GM19438 (cell line): ENCODE measurements around the gene AOPEP.

ENCODE experiments used
- ATAC-seq: cut with Tn5 transposase; IDR thresholded peaks from one replicate; pipeline ENCODE4 v1.9.1; 2021; ENCODE audit warnings: low read depth; ENCODE audit not compliant: unreplicated experiment

AOPEP gene

DNA sequence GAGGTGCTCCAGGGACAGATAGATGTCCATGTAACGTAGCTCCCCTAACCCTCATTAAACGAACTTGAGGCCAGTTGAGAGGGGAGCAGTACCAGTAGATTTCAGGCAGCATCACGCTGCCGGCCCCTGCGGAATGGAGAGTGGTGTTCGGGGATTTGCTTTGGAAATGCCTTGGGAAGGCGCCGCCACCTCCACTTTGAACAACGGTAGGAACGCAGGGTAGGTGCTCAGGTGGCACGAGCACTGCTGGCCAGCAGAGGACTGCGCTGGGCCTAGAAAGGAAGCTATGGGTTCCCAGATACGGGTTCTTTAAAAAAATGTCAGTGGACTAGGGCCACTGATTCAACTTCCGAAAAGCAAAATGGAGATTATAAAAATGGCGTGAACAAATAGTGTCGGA lies 319.3 kb downstream of the AOPEP start:
- ATAC-seq, result no peak

- no peak for ATAC-seq
Observed at GRCh38 chr9:95047452-95048224, 321.1 kb downstream of the AOPEP start.

DNA sequence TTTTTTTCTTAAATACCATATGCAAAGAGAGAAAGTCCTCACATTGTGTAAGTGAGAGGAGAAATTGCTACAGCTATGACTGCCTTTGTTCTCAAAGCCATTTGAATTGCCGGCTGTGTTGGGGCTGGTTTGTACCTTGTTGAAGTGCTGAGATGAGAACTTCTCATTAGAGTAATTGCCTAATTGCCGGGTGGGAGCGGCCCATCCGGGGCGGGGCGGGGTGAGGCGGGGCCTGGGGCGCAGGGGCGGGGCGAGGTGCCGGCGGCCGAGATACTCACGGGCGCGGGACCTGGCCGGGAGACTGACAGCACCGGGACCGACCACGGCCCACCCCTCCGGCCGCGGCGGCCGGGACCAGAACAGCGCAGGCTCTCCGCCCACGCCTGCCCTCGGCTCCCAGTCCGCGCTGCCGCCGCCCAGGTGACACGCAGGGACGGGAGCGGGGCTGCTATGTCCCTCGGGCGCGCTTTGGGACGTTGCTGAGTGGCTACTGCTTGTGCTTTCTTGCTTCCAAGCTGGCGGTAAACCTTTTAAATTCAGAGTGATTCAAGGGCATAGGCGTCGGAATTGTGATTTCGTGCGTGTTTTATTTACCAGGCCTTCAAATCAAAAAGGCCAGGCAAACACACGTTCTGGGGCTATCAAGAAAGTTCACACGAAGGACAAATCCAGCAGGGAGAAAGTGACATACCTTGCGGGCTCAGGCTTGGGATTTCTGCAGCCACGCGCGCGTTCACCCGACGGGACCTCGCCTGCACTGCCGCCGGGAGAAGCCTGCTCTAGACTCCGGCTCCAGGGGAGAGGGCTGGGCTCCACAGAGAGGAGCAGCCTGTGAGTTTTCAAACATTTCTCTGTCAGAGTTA lies 322.0 kb downstream of the AOPEP start:
- peak; percentile 74 for ATAC-seq

GRCh38 chr9:95049761-95050160 lies 323.3 kb downstream of the AOPEP start:
- no peak for ATAC-seq

DNA sequence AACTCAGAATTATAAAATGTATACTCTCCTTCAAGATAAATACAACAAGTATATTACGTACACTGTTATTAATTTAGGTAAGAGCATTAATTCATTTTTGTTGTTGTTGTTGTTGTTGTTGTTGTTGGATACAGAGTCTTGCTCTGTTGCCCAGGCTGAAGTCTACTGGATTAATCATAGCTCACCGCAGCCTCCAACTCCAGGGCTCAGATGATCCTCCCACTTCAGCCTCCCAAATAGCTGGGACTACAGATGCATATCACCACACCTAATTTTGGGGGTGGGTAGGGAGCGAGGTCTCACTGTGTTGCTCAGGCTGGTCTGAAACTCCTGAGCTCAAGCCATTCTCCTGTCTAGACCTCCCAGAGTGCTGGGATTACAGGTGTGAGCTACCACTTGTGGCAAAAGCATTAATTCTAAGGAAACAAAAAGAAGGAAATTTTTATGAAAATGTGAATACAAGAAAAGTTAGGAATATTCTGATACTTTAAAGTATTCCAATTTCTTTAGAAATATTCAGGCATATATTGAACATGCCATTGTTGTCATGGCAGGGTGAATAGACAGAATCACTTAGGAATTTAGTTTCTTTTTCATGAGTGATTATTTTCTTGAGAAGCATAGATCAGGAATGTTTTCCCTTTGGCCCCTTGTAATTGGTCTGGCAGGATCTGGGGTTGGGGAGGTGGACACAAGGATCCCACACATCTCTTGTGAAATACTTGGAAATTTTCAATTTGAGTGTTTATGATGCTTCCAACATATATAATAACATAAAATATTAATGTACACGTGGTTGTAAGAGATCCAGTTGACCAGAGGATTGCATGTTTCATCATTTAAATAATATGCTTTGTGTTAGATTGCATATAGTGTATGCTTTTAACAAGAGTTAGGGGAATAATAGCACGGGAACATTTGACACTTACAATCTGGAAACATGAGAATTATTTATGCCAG lies 327.4 kb downstream of the AOPEP start:
- no peak for ATAC-seq

DNA sequence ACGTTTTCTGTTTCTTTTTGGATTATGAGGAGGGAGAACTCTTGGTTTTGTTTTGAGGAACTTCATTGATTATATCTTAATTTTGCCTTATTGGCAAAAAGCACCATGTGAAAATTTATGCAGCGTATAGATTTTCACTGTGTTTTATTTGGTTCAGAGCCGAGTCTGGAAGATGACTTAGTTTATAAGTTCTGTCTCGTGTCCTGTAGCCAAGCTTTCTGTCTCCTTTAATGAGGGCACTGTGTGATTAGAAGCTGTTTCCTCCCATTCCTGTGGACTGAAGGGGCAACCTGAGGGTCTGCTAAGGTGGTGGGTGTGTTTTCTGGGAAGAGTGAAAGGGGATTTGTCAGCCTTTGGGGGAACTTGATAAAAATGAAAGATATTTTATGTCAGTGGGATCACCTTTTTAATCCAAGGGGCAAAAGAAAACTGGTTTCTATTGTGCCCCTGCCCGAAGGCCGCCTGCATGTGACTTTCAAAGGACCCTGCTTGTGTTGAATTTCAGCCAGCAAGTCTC lies 328.9 kb downstream of the AOPEP start:
- ATAC-seq, result no peak

DNA sequence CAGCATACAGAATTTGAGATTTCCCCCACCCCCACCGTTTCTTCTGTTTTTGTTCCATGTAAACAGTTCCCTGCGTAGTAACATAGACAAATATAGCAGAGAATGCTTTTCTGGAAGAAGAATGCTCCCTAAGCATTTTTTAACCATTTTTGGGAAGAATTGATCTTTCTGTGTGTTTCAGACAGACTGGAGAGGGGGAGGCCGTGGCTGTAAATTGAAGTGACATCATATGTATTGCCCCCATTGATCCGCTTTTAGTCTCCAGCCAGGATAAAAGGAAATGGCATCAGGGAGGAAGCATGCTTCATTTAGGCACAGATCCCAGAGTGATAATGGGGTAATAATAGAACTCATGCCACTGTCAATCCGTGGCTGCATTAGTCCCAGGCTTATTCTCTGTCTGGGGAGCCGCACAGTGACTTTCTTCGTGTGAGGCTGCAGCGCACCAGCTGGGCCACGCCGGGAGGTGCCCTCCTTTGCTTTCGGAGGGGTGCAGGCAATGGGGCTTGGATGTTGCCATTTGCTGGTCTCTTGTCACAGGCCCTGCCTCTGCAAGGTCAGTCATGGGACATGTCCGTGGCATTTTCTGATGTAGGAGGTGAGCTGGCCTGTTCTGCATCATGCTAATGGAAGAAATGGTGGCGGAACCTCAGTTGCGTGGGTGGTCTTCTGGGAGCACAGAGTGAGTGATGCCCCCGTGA lies 329.5 kb downstream of the AOPEP start:
- no peak for ATAC-seq

- ATAC-seq, result no peak
Observed at GRCh38 chr9:95057101-95057500, 330.6 kb downstream of the AOPEP start.

DNA sequence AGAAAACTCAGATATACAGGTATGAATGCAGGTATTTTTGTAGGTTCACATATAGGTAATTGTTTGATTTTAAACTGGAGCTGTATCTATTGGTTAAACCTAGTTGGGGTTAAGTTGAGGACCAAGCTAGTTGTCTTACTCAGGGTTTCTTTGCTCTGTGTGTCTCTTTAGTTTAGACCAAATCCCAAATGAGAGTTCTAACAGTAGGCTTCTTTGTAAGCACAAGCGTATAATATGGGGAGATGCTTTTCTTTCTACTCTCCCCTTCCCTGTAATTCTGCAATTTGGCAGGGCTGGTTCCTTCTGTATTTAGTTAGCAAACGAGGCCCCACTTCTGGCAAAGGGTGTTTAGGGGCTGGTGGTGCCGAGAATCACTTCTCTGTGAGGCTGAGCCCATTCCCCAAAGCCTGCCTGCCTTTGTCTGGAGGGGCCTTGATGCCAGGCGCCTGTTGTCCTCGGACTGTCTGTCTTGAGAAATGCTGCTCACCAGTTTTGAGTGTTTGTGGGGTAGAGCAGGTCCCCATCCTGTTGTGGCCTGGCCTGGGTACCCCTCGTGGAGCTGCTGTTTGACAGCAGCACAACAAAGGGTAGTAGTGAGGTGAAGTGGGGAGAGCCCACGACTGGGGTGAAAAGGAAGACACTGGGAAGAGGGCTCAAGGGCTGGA lies 331.8 kb downstream of the AOPEP start:
- no peak for ATAC-seq

- no peak for ATAC-seq
Observed at GRCh38 chr9:95058795-95059386, 332.4 kb downstream of the AOPEP start.

DNA sequence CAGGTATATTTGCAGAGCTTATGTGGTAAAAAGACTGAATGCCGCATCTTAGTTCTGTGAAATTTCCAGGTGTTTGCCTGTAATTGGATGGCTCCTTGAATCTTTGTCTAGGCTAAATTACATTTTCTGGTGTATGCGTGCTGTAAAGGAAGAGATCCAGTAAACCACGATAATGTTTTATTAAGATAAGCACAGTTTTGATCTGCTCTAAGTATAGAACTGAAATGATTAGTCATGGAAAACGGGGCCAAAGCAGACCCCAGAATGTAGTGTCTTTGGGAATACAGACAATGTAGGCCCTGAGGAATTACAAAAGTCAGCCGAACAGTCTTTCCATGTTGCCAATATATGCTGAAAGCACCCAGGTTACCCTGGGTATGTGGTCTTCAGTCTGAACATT lies 333.7 kb downstream of the AOPEP start:
- ATAC-seq, result no peak

DNA sequence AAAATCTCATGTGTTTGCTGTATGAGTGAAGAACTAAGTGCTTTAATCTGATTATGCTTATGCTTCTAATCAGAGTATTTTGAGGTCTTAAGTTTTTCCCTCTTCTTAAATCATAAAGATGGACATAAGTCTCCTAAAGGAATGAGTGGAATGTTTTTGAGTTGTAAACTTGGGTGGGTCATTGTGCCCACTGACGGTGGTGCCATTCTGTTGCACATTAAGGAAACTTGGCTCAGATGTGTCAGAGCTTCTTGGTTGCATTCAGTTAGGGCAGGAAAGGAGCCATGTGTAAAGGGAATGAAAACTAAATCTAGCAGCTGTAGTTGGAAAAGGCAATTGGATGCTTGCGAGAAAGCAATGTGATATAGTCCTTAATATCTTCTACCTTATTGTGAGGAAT lies 334.4 kb downstream of the AOPEP start:
- ATAC-seq, result no peak

GRCh38 chr9:95061916-95062595 lies 335.6 kb downstream of the AOPEP start:
- ATAC-seq, result no peak

- no peak for ATAC-seq
Observed at GRCh38 chr9:95062596-95063065, 336.1 kb downstream of the AOPEP start.

DNA sequence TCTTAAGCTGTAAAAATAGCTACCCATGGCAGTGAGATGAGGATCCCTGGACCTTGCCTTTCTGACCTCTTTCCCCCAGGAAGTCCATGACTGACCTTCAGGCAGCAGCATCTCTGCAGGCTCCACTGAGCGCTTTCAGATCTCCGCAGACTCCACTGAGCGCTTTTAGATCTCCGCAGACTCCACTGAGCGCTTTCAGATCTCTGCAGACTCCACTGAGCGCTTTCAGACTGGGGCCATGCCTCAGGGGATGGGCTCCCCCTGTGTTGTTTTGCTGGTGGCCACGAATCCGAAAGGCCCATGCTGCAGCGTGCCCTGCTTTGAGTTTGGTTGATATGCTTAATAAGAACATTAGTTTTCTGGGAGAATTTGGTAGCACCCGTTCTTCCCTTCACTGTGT lies 336.8 kb downstream of the AOPEP start:
- no peak for ATAC-seq

GRCh38 chr9:95065224-95065623 lies 338.7 kb downstream of the AOPEP start:
- no peak for ATAC-seq

- ATAC-seq, result no peak
Observed at GRCh38 chr9:95067057-95067456, 340.6 kb downstream of the AOPEP start.

- ATAC-seq, result no peak
Observed at GRCh38 chr9:95067897-95068296, 341.4 kb downstream of the AOPEP start.
